Measurements from ENCODE around the gene FLT1.

GRCh38 chr13:28544026-28544425, 49.1 kb upstream of the FLT1 start:
- TF ChIP-seq, protein P1, sequence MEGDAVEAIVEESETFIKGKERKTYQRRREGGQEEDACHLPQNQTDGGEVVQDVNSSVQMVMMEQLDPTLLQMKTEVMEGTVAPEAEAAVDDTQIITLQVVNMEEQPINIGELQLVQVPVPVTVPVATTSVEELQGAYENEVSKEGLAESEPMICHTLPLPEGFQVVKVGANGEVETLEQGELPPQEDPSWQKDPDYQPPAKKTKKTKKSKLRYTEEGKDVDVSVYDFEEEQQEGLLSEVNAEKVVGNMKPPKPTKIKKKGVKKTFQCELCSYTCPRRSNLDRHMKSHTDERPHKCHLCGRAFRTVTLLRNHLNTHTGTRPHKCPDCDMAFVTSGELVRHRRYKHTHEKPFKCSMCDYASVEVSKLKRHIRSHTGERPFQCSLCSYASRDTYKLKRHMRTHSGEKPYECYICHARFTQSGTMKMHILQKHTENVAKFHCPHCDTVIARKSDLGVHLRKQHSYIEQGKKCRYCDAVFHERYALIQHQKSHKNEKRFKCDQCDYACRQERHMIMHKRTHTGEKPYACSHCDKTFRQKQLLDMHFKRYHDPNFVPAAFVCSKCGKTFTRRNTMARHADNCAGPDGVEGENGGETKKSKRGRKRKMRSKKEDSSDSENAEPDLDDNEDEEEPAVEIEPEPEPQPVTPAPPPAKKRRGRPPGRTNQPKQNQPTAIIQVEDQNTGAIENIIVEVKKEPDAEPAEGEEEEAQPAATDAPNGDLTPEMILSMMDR (IDR thresholded peaks at IDR 0.05) = no peak
- no peak for TF ChIP-seq ZFX (IDR thresholded peaks at IDR 0.05; ENCODE audit: borderline replicate concordance)

Data from 22Rv1 (cell line).